Epithelial cell of esophagus (primary cell): ENCODE data around the gene TET3.
A peak's percentile ranks its signal among the peaks of the same experiment; 100 is the strongest.

Experiments
- DNase-seq: peaks from one replicate; pipeline ENCODE4 v3.0.0; 2010; ENCODE audit warnings: low read depth
- H3K4me3 ChIP-seq: 2 replicates; pipeline ENCODE4 v1.5.1; 2011; ENCODE audit warnings: mild to moderate bottlenecking, low read length, control low read depth
- TF ChIP-seq, protein P1 (sequence below): IDR thresholded peaks from 2 replicates; pipeline ENCODE4 v1.5.1; 2011; ENCODE audit warnings: low read depth, mild to moderate bottlenecking, low read length, control low read depth, inconsistent platforms; ENCODE audit not compliant: insufficient read depth; ENCODE audit errors: missing control alignments

The TET3 gene

DNA sequence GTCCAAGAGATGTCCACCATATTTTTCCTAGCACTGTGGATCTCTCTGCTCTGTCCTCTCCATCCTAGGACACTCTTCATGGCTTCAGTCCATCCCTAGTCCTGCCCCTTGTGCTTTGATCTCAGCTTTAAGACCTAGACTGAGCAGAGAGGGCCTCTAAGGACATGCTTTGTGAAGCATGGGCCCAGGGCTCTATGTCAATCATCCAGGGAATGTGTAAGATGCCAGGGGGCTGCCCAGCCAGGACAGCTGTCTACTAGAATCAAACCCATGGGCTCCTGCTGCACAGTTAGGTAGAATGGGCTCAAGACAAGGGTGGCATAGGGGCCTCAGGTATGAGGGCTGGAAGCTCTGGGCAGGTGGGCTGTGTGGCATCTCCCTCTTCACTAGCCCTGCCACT is 24.9 kb downstream of the TET3 start:
- H3K4me3 ChIP-seq: no peak overlapping the region
- no peak for DNase-seq
- TF ChIP-seq, protein P1, sequence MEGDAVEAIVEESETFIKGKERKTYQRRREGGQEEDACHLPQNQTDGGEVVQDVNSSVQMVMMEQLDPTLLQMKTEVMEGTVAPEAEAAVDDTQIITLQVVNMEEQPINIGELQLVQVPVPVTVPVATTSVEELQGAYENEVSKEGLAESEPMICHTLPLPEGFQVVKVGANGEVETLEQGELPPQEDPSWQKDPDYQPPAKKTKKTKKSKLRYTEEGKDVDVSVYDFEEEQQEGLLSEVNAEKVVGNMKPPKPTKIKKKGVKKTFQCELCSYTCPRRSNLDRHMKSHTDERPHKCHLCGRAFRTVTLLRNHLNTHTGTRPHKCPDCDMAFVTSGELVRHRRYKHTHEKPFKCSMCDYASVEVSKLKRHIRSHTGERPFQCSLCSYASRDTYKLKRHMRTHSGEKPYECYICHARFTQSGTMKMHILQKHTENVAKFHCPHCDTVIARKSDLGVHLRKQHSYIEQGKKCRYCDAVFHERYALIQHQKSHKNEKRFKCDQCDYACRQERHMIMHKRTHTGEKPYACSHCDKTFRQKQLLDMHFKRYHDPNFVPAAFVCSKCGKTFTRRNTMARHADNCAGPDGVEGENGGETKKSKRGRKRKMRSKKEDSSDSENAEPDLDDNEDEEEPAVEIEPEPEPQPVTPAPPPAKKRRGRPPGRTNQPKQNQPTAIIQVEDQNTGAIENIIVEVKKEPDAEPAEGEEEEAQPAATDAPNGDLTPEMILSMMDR: no peak

- peak overlapping the region; percentile 7 for H3K4me3 ChIP-seq
- DNase-seq: peak; percentile 99
- TF ChIP-seq, protein P1: no peak
These were observed 25.4 kb downstream of the TET3 start for GRCh38 chr2:74010087-74010541.

GRCh38 chr2:74011246-74011645 is 26.5 kb downstream of the TET3 start:
- H3K4me3 ChIP-seq: no peak overlapping the region
- TF ChIP-seq, protein P1: no peak
- no peak for DNase-seq

- TF ChIP-seq, protein P1: no peak
- H3K4me3 ChIP-seq: no peak overlapping the region
- DNase-seq: no peak
These were observed 30.1 kb downstream of the TET3 start for GRCh38 chr2:74014813-74015212.

GRCh38 chr2:74017223-74017622 is 32.5 kb downstream of the TET3 start:
- no peak overlapping the region for H3K4me3 ChIP-seq
- TF ChIP-seq, protein P1: no peak
- no peak for DNase-seq

- no peak overlapping the region for H3K4me3 ChIP-seq
- TF ChIP-seq, protein P1: no peak
- no peak for DNase-seq
These were observed 34.8 kb downstream of the TET3 start for GRCh38 chr2:74019516-74019915.

GRCh38 chr2:74020702-74021406 is 36.1 kb downstream of the TET3 start:
- H3K4me3 ChIP-seq: no peak overlapping the region
- TF ChIP-seq, protein P1: no peak
- no peak for DNase-seq
